HG03432 (cell line): Measurements from ENCODE around the gene ATP9A.
"Not testable (repeated sequence)": the region's sequence is repeated elsewhere in the genome, so short reads cannot be mapped to it uniquely, and the experiment has no call there.

Experiments
- ATAC-seq: cut with Tn5 transposase; IDR thresholded peaks from one replicate; pipeline ENCODE4 v1.9.1; 2021; ENCODE audit warnings: mild to moderate bottlenecking, moderate library complexity; ENCODE audit not compliant: unreplicated experiment

The ATP9A gene

GRCh38 chr20:51731731-51732095 lies 36.5 kb downstream of the ATP9A start:
- ATAC-seq: no peak

- no peak for ATAC-seq
Observed at GRCh38 chr20:51729771-51730170, 38.4 kb downstream of the ATP9A start.

GRCh38 chr20:51728737-51729136 lies 39.5 kb downstream of the ATP9A start:
- no peak for ATAC-seq

GRCh38 chr20:51727872-51728271 lies 40.3 kb downstream of the ATP9A start:
- ATAC-seq: no peak

GRCh38 chr20:51725584-51726176 lies 42.5 kb downstream of the ATP9A start:
- ATAC-seq: no peak

GRCh38 chr20:51723026-51723425 lies 45.2 kb downstream of the ATP9A start:
- not testable (repeated sequence) for ATAC-seq

GRCh38 chr20:51722246-51722645 lies 45.9 kb downstream of the ATP9A start:
- ATAC-seq: not testable (repeated sequence)

- ATAC-seq: no peak
Observed at GRCh38 chr20:51720854-51721253, 47.3 kb downstream of the ATP9A start.

GRCh38 chr20:51720384-51720783 lies 47.8 kb downstream of the ATP9A start:
- no peak for ATAC-seq

GRCh38 chr20:51715856-51716185 lies 52.4 kb downstream of the ATP9A start:
- no peak for ATAC-seq

GRCh38 chr20:51715163-51715855 lies 52.9 kb downstream of the ATP9A start:
- no peak for ATAC-seq

- ATAC-seq: no peak
Observed at GRCh38 chr20:51713213-51713598, 55.0 kb downstream of the ATP9A start.

- ATAC-seq: no peak
Observed at GRCh38 chr20:51712501-51713212, 55.5 kb downstream of the ATP9A start.

GRCh38 chr20:51711426-51711825 lies 56.8 kb downstream of the ATP9A start:
- no peak for ATAC-seq

GRCh38 chr20:51710361-51710894 lies 57.8 kb downstream of the ATP9A start:
- ATAC-seq: no peak

GRCh38 chr20:51705400-51705799 lies 62.8 kb downstream of the ATP9A start:
- no peak for ATAC-seq

GRCh38 chr20:51703400-51704287 lies 64.5 kb downstream of the ATP9A start:
- no peak for ATAC-seq

GRCh38 chr20:51702556-51702955 lies 65.6 kb downstream of the ATP9A start:
- no peak for ATAC-seq

- ATAC-seq: no peak
Observed at GRCh38 chr20:51700809-51701285, 67.3 kb downstream of the ATP9A start.

- no peak for ATAC-seq
Observed at GRCh38 chr20:51698252-51698651, 69.9 kb downstream of the ATP9A start.
